Dermis blood vessel endothelial cell (primary cell): ENCODE results near the gene OR4L1. TPM values are rescaled to one million over a fixed set of nuclear protein-coding genes. Genes with fewer than 3 reads are reported as not detected.
"Not testable (repeated sequence)": the region's sequence is repeated elsewhere in the genome, so short reads cannot be mapped to it uniquely, and the experiment has no call there.

Experiments
- DNase-seq: peaks from one replicate; pipeline ENCODE4 v3.0.0; 2010
- total RNA-seq: library from RNA; depleted of rRNA; stranded (reverse); fragments of >200 nt; gene quantifications from 2 replicates; pipeline ENCODE4 v1.2.3, GENCODE V29; 2014

The OR4L1 gene
- total RNA-seq: not detected in 2 replicates

GRCh38 chr14:20059745-20060144 lies at the start of gene OR4L1:
OR4L1 (plus strand) TSS chr14:20060045; CDS start chr14:20060045, 0 bp downstream.
- no peak for DNase-seq

GRCh38 chr14:20019257-20019865 lies 40.5 kb upstream of the OR4L1 start, which contains the start of gene OR4K14:
OR4K14 (minus strand) TSS chr14:20019307; CDS start chr14:20015193, 4,114 bp downstream.
- no peak for DNase-seq

GRCh38 chr14:20031058-20031457 lies 28.8 kb upstream of the OR4L1 start:
- DNase-seq: no peak

- no peak for DNase-seq
These were observed 24.4 kb upstream of the OR4L1 start for GRCh38 chr14:20035449-20035848.

- no peak for DNase-seq
These were observed 23.9 kb upstream of the OR4L1 start, which contains the start of gene OR4K13 for GRCh38 chr14:20035938-20036337. OR4K13 (minus strand) TSS chr14:20036038; CDS start chr14:20034758, 1,280 bp downstream.

- no peak for DNase-seq
These were observed 15.6 kb upstream of the OR4L1 start for GRCh38 chr14:20044243-20044642.

- no peak for DNase-seq
These were observed 11.6 kb upstream of the OR4L1 start for GRCh38 chr14:20048202-20048601.

GRCh38 chr14:20092050-20092449 lies 32.2 kb downstream of the OR4L1 start:
- no peak for DNase-seq

- no peak for DNase-seq
These were observed 33.6 kb downstream of the OR4L1 start for GRCh38 chr14:20093442-20093841.

GRCh38 chr14:20098926-20099770 lies 39.3 kb downstream of the OR4L1 start:
- DNase-seq: not testable (repeated sequence)

GRCh38 chr14:20110438-20110837 lies 50.6 kb downstream of the OR4L1 start, which contains the start of gene OR4K17:
OR4K17 (plus strand) TSS chr14:20110739; CDS start chr14:20117500, 6,761 bp downstream.
- DNase-seq: no peak

Other genes starting within 250 kb of the OR4L1 start
- gene OR4K2, start 184.9 kb upstream of the OR4L1 start, total RNA-seq: not detected in 2 replicates
- gene OR4K5, start 139.4 kb upstream of the OR4L1 start, total RNA-seq: not detected in 2 replicates
- not detected in 2 replicates for gene OR4K1, start 129.1 kb upstream of the OR4L1 start, total RNA-seq
- not detected in 2 replicates for gene OR4K15, start 84.5 kb upstream of the OR4L1 start, total RNA-seq
- gene OR4Q2, start 57.9 kb upstream of the OR4L1 start, total RNA-seq: not detected in 2 replicates
- not detected in 2 replicates for gene OR4K14, start 40.7 kb upstream of the OR4L1 start, total RNA-seq
- gene OR4K13, start 24.0 kb upstream of the OR4L1 start, total RNA-seq: not detected in 2 replicates
- gene OR4K17, start 50.7 kb downstream of the OR4L1 start, total RNA-seq: not detected in 2 replicates
- gene OR4N5, start 78.8 kb downstream of the OR4L1 start, total RNA-seq: not detected in 2 replicates
- not detected in 2 replicates for gene OR11G2, start 130.9 kb downstream of the OR4L1 start, total RNA-seq
- not detected in 2 replicates for gene OR11H6, start 163.7 kb downstream of the OR4L1 start, total RNA-seq
- gene OR11H7, start 168.9 kb downstream of the OR4L1 start, total RNA-seq: not detected in 2 replicates
- not detected in 2 replicates for gene OR11H4, start 179.2 kb downstream of the OR4L1 start, total RNA-seq
- gene TTC5, start 245.9 kb downstream of the OR4L1 start, total RNA-seq: 30.5 and 31.8 TPM in 2 replicates